ENCODE measurements around the gene SERTM1.
A peak's percentile ranks its signal among the peaks of the same experiment; 100 is the strongest.

DNA sequence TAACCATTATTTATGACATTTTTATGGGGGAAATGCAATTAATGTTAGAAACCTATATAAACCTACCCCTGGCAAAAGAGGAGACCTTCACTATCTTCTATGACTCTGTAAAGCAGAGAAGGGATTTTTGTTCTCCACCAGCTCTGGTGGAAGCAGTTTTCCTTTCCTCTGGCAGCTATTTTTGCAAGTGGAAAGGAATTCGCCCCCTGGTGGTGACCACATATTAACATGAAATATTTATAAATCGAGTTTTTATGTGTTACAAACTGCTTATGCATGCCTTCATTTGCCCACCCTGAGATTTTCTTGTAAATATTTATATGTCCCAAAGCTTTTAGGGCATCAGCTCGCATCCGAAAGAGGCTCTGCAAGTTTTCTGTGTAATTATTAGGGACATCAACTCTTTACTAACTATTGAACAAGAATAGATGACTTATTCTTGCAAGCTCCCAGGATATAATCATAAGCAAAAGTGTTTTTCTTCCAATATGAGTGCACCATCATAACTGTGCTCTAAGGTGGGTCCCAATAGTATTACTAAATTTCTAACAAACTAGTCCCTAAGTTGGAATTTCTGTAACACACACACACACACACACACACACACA, 62.4 kb downstream of the SERTM1 start:
- TF ChIP-seq, protein P1, sequence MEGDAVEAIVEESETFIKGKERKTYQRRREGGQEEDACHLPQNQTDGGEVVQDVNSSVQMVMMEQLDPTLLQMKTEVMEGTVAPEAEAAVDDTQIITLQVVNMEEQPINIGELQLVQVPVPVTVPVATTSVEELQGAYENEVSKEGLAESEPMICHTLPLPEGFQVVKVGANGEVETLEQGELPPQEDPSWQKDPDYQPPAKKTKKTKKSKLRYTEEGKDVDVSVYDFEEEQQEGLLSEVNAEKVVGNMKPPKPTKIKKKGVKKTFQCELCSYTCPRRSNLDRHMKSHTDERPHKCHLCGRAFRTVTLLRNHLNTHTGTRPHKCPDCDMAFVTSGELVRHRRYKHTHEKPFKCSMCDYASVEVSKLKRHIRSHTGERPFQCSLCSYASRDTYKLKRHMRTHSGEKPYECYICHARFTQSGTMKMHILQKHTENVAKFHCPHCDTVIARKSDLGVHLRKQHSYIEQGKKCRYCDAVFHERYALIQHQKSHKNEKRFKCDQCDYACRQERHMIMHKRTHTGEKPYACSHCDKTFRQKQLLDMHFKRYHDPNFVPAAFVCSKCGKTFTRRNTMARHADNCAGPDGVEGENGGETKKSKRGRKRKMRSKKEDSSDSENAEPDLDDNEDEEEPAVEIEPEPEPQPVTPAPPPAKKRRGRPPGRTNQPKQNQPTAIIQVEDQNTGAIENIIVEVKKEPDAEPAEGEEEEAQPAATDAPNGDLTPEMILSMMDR (conservative IDR thresholded peaks at IDR 0.05; ENCODE audit: low read depth, low read length): peak; percentile 65
- TF ChIP-seq EZH2 (IDR thresholded peaks at IDR 0.05; ENCODE audit: low read length, unreplicated experiment): no peak
- TF ChIP-seq EZH2phosphoT487 (IDR thresholded peaks at IDR 0.05; ENCODE audit: borderline replicate concordance, low read length): no peak
